ENCODE measurements around the gene MEIS2.

MEIS2 gene

GRCh38 chr15:36880224-36880912 lies 220.0 kb downstream of the MEIS2 start:
- no peak for TF ChIP-seq FOXP2 (optimal IDR thresholded peaks at IDR 0.05; ENCODE audit: borderline replicate concordance, extremely low read depth, extremely low read length, insufficient read depth)
- TF ChIP-seq POLR2AphosphoS5 (IDR thresholded peaks at IDR 0.05; ENCODE audit: low read depth, low read length) = no peak
- no peak for TF ChIP-seq SIN3A (IDR thresholded peaks at IDR 0.05; ENCODE audit: borderline replicate concordance, insufficient read depth, low read length)
- no peak for TF ChIP-seq TAF1 (IDR thresholded peaks at IDR 0.05; ENCODE audit: borderline replicate concordance, insufficient read depth, low read length)
- no peak for TF ChIP-seq REST (IDR thresholded peaks at IDR 0.05; ENCODE audit: insufficient read depth in 1 of 2, low read depth in 2 of 2, low read length in 2 of 2)

GRCh38 chr15:36879568-36880222 lies 220.7 kb downstream of the MEIS2 start:
- TF ChIP-seq FOXP2 (optimal IDR thresholded peaks at IDR 0.05; ENCODE audit: borderline replicate concordance, extremely low read depth, extremely low read length, insufficient read depth) (no peak), POLR2AphosphoS5 (IDR thresholded peaks at IDR 0.05; ENCODE audit: low read depth, low read length) (no peak), REST (IDR thresholded peaks at IDR 0.05; ENCODE audit: insufficient read depth in 1 of 2, low read depth in 2 of 2, low read length in 2 of 2) (no peak), SIN3A (IDR thresholded peaks at IDR 0.05; ENCODE audit: borderline replicate concordance, insufficient read depth, low read length) (no peak), TAF1 (IDR thresholded peaks at IDR 0.05; ENCODE audit: borderline replicate concordance, insufficient read depth, low read length) (no peak)

- TF ChIP-seq POLR2AphosphoS5 (IDR thresholded peaks at IDR 0.05; ENCODE audit: low read depth, low read length) (no peak), FOXP2 (optimal IDR thresholded peaks at IDR 0.05; ENCODE audit: borderline replicate concordance, extremely low read depth, extremely low read length, insufficient read depth) (no peak), TAF1 (IDR thresholded peaks at IDR 0.05; ENCODE audit: borderline replicate concordance, insufficient read depth, low read length) (no peak), REST (IDR thresholded peaks at IDR 0.05; ENCODE audit: insufficient read depth in 1 of 2, low read depth in 2 of 2, low read length in 2 of 2) (no peak), SIN3A (IDR thresholded peaks at IDR 0.05; ENCODE audit: borderline replicate concordance, insufficient read depth, low read length) (no peak)
Measured at GRCh38 chr15:36878684-36879262, 221.6 kb downstream of the MEIS2 start.

- no peak for TF ChIP-seq TAF1 (IDR thresholded peaks at IDR 0.05; ENCODE audit: borderline replicate concordance, insufficient read depth, low read length)
- no peak for TF ChIP-seq SIN3A (IDR thresholded peaks at IDR 0.05; ENCODE audit: borderline replicate concordance, insufficient read depth, low read length)
- no peak for TF ChIP-seq REST (IDR thresholded peaks at IDR 0.05; ENCODE audit: insufficient read depth in 1 of 2, low read depth in 2 of 2, low read length in 2 of 2)
- no peak for TF ChIP-seq POLR2AphosphoS5 (IDR thresholded peaks at IDR 0.05; ENCODE audit: low read depth, low read length)
- no peak for TF ChIP-seq FOXP2 (optimal IDR thresholded peaks at IDR 0.05; ENCODE audit: borderline replicate concordance, extremely low read depth, extremely low read length, insufficient read depth)
Measured at GRCh38 chr15:36877796-36878683, 222.3 kb downstream of the MEIS2 start.
